HG03139 (cell line): Measurements from ENCODE around the gene DNAH9.
"Not testable (repeated sequence)": the region's sequence is repeated elsewhere in the genome, so short reads cannot be mapped to it uniquely, and the experiment has no call there.

ENCODE experiments used
- ATAC-seq: cut with Tn5 transposase; IDR thresholded peaks from one replicate; pipeline ENCODE4 v1.9.1; 2021; ENCODE audit not compliant: unreplicated experiment

DNAH9 gene

GRCh38 chr17:11949571-11949970 lies 351.3 kb downstream of the DNAH9 start:
- not testable (repeated sequence) for ATAC-seq

- no peak for ATAC-seq
Measured at GRCh38 chr17:11950771-11951519, 352.7 kb downstream of the DNAH9 start.

- no peak for ATAC-seq
Measured at GRCh38 chr17:11952610-11953009, 354.3 kb downstream of the DNAH9 start.

- no peak for ATAC-seq
Measured at GRCh38 chr17:11953924-11954323, 355.7 kb downstream of the DNAH9 start.

GRCh38 chr17:11954936-11955335 lies 356.7 kb downstream of the DNAH9 start:
- ATAC-seq, result no peak

- no peak for ATAC-seq
Measured at GRCh38 chr17:11969565-11969964, 371.3 kb downstream of the DNAH9 start.

GRCh38 chr17:11972741-11973140 lies 374.5 kb downstream of the DNAH9 start:
- not testable (repeated sequence) for ATAC-seq

- ATAC-seq, result no peak
Measured at GRCh38 chr17:11979795-11980194, 381.5 kb downstream of the DNAH9 start.

- ATAC-seq, result no peak
Measured at GRCh38 chr17:11980813-11981212, 382.5 kb downstream of the DNAH9 start.

GRCh38 chr17:11981862-11982261 lies 383.6 kb downstream of the DNAH9 start:
- no peak for ATAC-seq

GRCh38 chr17:11986179-11986941 lies 388.1 kb downstream of the DNAH9 start:
- no peak for ATAC-seq

GRCh38 chr17:11986942-11987329 lies 388.7 kb downstream of the DNAH9 start:
- no peak for ATAC-seq

GRCh38 chr17:11990363-11990983 lies 392.2 kb downstream of the DNAH9 start:
- ATAC-seq, result no peak

GRCh38 chr17:11991461-11991860 lies 393.2 kb downstream of the DNAH9 start:
- ATAC-seq, result no peak

- ATAC-seq, result peak; percentile 34
Measured at GRCh38 chr17:11996722-11997146, 398.5 kb downstream of the DNAH9 start.

- ATAC-seq, result peak; percentile 98
Measured at GRCh38 chr17:11997147-11997971, 399.1 kb downstream of the DNAH9 start, which contains the start of gene ZNF18. ZNF18 (minus strand) TSS chr17:11997475; CDS start chr17:11992829, 4,646 bp downstream.

GRCh38 chr17:11997972-11998233 lies 399.6 kb downstream of the DNAH9 start:
- ATAC-seq, result no peak

- ATAC-seq, result no peak
Measured at GRCh38 chr17:11999696-12000095, 401.4 kb downstream of the DNAH9 start.

- ATAC-seq, result no peak
Measured at GRCh38 chr17:12007466-12007865, 409.2 kb downstream of the DNAH9 start.
